ENCODE measurements around the gene ZNF93. TPM values are rescaled to one million over a fixed set of nuclear protein-coding genes. Genes with fewer than 3 reads are reported as not detected.
A peak's percentile ranks its signal among the peaks of the same experiment; 100 is the strongest.

Gene ZNF93
- total and polyA plus RNA-seq, 9 of the 15 experiments (the other 6 are each of a cell fraction or from before 2014, with no cell fraction given), result 11.1 to 26.3 (median 17.1) TPM

DNA sequence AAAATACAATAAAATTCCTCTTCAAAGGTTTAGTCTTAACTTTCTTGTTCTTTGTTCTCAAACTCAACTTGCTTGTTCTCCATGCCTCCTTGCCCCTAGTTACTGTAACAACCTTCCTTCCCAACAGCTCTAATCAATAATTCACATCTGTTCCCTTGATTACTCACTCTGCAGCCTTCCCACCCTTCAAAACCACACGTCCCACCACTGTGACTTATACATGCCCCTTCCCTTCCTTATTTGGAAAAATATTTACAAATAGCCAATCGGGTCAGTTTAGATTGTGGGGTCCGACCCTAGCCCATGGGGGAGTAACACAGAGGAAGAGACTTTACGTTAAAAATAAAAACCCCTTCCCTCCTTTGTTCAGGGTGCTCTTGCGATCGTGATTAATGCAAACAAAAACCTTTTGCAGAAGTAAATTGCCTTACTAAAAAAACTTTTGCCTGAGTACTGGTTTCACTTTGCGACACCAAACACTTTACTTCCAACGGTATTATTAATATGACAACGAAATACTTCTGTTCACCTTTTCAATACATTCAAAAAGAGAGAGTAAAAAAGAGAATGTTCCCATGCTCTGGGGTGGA is 512 bp upstream of the ZNF93 start (continued):
- TF ChIP-seq, protein P1, sequence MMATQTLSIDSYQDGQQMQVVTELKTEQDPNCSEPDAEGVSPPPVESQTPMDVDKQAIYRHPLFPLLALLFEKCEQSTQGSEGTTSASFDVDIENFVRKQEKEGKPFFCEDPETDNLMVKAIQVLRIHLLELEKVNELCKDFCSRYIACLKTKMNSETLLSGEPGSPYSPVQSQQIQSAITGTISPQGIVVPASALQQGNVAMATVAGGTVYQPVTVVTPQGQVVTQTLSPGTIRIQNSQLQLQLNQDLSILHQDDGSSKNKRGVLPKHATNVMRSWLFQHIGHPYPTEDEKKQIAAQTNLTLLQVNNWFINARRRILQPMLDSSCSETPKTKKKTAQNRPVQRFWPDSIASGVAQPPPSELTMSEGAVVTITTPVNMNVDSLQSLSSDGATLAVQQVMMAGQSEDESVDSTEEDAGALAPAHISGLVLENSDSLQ (IDR thresholded peaks at IDR 0.05), result no peak
- TF ChIP-seq MYBL2 (IDR thresholded peaks at IDR 0.05; ENCODE audit: low read depth) (no peak), MYBL2 (CRISPR knock-in tag; IDR thresholded peaks at IDR 0.05; ENCODE audit: borderline replicate concordance) (no peak), NR2C1 (IDR thresholded peaks at IDR 0.05) (no peak), NR2C1 (tag; IDR thresholded peaks at IDR 0.05) (no peak), JUN (IDR thresholded peaks at IDR 0.05; ENCODE audit: borderline replicate concordance, low read depth, low read length) (peak; percentile 50; the same call in 1 of the 2 replicates), JUN (CRISPR knock-in tag; IDR thresholded peaks at IDR 0.05; ENCODE audit: borderline replicate concordance) (no peak), FOXJ2 (tag; IDR thresholded peaks at IDR 0.05) (no peak), MCM2 (IDR thresholded peaks at IDR 0.05; ENCODE audit: low read depth) (no peak), SMC3 (conservative IDR thresholded peaks at IDR 0.05; ENCODE audit: insufficient read depth, low read depth, low read length) (no peak), HMG20B (CRISPR knock-in tag; IDR thresholded peaks at IDR 0.05) (no peak), DPF2 (IDR thresholded peaks at IDR 0.05) (peak; percentile 82), TRIM24 (IDR thresholded peaks at IDR 0.05) (0 out of 4 replicates have a peak, but pooled peaks of 1 of the 2 experiments have one; percentile 14), SLC30A9 (CRISPR knock-in tag; IDR thresholded peaks at IDR 0.05) (no peak), FOSL1 (tag; conservative IDR thresholded peaks at IDR 0.05) (peak; percentile 96), BRD4 (IDR thresholded peaks at IDR 0.05) (no peak), ZNF77 (CRISPR knock-in tag; IDR thresholded peaks at IDR 0.05) (no peak), ETV5 (CRISPR knock-in tag; IDR thresholded peaks at IDR 0.05; ENCODE audit: low read depth) (no peak), LARP7 (IDR thresholded peaks at IDR 0.05) (no peak), HDAC2 (IDR thresholded peaks at IDR 0.05) (no peak; the same call in 1 of the 2 replicates), ETV1 (tag; conservative IDR thresholded peaks at IDR 0.05; ENCODE audit: low read depth) (no peak)
- TF ChIP-seq, protein P2, sequence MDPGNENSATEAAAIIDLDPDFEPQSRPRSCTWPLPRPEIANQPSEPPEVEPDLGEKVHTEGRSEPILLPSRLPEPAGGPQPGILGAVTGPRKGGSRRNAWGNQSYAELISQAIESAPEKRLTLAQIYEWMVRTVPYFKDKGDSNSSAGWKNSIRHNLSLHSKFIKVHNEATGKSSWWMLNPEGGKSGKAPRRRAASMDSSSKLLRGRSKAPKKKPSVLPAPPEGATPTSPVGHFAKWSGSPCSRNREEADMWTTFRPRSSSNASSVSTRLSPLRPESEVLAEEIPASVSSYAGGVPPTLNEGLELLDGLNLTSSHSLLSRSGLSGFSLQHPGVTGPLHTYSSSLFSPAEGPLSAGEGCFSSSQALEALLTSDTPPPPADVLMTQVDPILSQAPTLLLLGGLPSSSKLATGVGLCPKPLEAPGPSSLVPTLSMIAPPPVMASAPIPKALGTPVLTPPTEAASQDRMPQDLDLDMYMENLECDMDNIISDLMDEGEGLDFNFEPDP (CRISPR knock-in tag; IDR thresholded peaks at IDR 0.05), result no peak
- TF ChIP-seq, protein P3, sequence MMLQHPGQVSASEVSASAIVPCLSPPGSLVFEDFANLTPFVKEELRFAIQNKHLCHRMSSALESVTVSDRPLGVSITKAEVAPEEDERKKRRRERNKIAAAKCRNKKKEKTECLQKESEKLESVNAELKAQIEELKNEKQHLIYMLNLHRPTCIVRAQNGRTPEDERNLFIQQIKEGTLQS (IDR thresholded peaks at IDR 0.05), result peak; percentile 62
- TF ChIP-seq, protein P3 (CRISPR knock-in tag; conservative IDR thresholded peaks at IDR 0.05), result no peak
- TF ChIP-seq, protein P4, sequence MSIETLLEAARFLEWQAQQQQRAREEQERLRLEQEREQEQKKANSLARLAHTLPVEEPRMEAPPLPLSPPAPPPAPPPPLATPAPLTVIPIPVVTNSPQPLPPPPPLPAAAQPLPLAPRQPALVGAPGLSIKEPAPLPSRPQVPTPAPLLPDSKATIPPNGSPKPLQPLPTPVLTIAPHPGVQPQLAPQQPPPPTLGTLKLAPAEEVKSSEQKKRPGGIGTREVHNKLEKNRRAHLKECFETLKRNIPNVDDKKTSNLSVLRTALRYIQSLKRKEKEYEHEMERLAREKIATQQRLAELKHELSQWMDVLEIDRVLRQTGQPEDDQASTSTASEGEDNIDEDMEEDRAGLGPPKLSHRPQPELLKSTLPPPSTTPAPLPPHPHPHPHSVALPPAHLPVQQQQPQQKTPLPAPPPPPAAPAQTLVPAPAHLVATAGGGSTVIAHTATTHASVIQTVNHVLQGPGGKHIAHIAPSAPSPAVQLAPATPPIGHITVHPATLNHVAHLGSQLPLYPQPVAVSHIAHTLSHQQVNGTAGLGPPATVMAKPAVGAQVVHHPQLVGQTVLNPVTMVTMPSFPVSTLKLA (conservative IDR thresholded peaks at IDR 0.05), result peak in 1 of 2 experiments; percentile 41; a peak in 1 of 4 replicates
- TF ChIP-seq, protein P5, sequence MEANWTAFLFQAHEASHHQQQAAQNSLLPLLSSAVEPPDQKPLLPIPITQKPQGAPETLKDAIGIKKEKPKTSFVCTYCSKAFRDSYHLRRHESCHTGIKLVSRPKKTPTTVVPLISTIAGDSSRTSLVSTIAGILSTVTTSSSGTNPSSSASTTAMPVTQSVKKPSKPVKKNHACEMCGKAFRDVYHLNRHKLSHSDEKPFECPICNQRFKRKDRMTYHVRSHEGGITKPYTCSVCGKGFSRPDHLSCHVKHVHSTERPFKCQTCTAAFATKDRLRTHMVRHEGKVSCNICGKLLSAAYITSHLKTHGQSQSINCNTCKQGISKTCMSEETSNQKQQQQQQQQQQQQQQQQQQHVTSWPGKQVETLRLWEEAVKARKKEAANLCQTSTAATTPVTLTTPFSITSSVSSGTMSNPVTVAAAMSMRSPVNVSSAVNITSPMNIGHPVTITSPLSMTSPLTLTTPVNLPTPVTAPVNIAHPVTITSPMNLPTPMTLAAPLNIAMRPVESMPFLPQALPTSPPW (CRISPR knock-in tag; IDR thresholded peaks at IDR 0.05), result peak; percentile 38

Measured in K562 (cell line).